ENCODE data around the gene ADAMTS8.

GRCh38 chr11:130457623-130458409 is 29.4 kb upstream of the ADAMTS8 start:
- no peak for TF ChIP-seq POLR2AphosphoS5 (IDR thresholded peaks at IDR 0.05)
- no peak for TF ChIP-seq POLR2A (IDR thresholded peaks at IDR 0.05)
- TF ChIP-seq CTCF (IDR thresholded peaks at IDR 0.05): no peak
